Activated naive CD8-positive, alpha-beta T cell treated with anti-CD3 and anti-CD28 coated beads, Interleukin-2, amount 50 U/mL, for 16 hours (primary cell): Measurements from ENCODE around the gene EXOC5.

Source experiments
- DNase-seq: peaks from one replicate; pipeline ENCODE4 v3.0.0-alpha.2; 2020; ENCODE audit warnings: low read depth, low spot score

The EXOC5 gene, protein sequence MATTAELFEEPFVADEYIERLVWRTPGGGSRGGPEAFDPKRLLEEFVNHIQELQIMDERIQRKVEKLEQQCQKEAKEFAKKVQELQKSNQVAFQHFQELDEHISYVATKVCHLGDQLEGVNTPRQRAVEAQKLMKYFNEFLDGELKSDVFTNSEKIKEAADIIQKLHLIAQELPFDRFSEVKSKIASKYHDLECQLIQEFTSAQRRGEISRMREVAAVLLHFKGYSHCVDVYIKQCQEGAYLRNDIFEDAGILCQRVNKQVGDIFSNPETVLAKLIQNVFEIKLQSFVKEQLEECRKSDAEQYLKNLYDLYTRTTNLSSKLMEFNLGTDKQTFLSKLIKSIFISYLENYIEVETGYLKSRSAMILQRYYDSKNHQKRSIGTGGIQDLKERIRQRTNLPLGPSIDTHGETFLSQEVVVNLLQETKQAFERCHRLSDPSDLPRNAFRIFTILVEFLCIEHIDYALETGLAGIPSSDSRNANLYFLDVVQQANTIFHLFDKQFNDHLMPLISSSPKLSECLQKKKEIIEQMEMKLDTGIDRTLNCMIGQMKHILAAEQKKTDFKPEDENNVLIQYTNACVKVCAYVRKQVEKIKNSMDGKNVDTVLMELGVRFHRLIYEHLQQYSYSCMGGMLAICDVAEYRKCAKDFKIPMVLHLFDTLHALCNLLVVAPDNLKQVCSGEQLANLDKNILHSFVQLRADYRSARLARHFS

GRCh38 chr14:57268161-57269069 lies at the start of gene EXOC5, which contains the start of gene AP5M1:
Gene EXOC5 (minus strand): TSS chr14:57268905. CDS start chr14:57268648, 257 bp downstream.
Gene AP5M1 (plus strand): TSS chr14:57268971. CDS start chr14:57269315, 344 bp downstream.
- peak; percentile 74 for DNase-seq

DNA sequence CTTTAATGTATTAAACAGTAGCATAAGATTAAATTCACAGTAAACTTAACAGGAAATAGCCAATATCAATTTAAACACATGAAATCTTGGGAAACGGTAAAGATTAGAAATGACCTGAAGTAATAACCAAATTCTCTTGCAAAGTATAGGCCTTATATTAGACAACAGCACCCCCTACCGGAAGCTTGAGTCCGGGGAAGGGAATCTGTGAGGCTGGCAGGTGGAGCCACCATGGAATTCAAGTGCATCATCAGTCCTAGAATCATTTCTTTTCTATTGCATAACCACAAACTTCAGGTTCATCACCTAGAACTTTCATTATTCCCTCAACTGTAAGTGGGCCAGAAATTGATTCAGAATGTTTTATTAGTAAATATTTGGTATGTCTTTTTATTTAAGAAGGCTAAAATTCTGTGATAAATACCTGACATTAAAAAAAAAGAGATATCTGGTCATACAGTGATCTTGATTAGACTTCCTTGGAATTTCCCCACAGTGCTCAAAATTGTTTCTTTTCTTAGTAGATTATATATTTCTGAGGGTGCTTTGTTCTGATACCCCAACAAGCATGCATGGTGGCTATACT lies 48.6 kb upstream of the EXOC5 start:
- DNase-seq: peak; percentile 52

GRCh38 chr14:57314396-57315089 lies 45.8 kb upstream of the EXOC5 start:
- no peak for DNase-seq

GRCh38 chr14:57302883-57303282 lies 34.2 kb upstream of the EXOC5 start:
- DNase-seq: no peak

GRCh38 chr14:57299511-57299910 lies 30.8 kb upstream of the EXOC5 start:
- DNase-seq: no peak

GRCh38 chr14:57297852-57298251 lies 29.1 kb upstream of the EXOC5 start:
- DNase-seq: no peak

GRCh38 chr14:57295239-57295638 lies 26.5 kb upstream of the EXOC5 start:
- DNase-seq: no peak

GRCh38 chr14:57293866-57294837 lies 25.4 kb upstream of the EXOC5 start:
- DNase-seq: no peak

GRCh38 chr14:57291692-57292647 lies 23.3 kb upstream of the EXOC5 start:
- no peak for DNase-seq

- DNase-seq: no peak
Observed at GRCh38 chr14:57290751-57291150, 22.0 kb upstream of the EXOC5 start.

GRCh38 chr14:57287745-57288144 lies 19.0 kb upstream of the EXOC5 start:
- no peak for DNase-seq

DNA sequence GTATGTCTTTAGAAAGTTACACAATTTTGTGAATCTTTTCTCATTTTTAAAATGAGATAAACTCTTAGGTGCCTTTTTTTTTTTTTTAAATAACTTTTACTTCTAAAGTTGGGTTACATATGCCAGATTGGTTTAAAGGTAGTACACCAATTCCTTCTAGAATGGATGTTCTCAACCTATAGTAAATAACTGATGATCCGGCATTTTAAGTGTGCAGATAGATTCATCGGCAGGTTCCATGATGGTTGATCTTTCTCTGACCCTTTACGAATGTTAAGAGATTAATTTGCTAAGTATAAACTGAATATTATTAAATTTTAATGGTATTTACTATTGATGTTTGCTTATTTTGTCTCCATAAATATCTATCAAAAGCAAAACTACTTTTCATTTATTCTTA lies 8.4 kb upstream of the EXOC5 start:
- DNase-seq: no peak

DNA sequence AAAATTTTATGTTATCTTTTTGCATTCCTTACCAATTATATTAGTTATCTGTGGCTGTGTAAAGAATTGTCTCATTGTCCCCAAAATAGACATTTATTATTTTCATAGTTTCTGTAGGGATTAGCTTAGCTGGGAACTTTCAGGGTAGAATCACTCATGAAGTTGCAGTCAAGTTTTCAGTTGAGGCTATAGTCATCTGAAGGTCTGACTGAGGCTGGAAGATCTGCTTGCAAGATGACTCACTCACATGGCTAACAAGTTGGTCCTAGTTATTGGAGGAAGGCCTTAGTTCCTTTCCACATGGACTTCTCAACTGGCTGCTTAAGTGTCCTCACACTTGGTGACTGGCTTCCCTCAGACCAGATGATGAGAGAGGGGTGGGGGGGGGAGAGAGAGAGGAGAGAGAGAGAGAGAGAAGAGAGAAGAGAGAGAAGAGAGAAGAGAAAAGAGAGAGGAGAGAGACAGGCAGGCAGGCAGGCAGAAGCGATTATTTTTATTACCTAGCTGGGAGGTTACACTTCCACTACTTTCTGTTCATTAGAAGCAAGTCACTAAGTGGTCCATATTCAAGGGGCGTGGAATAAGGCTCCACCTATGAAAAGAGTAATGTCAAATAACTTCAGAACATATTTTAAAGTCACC lies 6.4 kb upstream of the EXOC5 start:
- DNase-seq: no peak

- DNase-seq: no peak
Observed at GRCh38 chr14:57274551-57274950, 5.8 kb upstream of the EXOC5 start.

GRCh38 chr14:57273236-57273635 lies 4.5 kb upstream of the EXOC5 start:
- no peak for DNase-seq

- no peak for DNase-seq
Observed at GRCh38 chr14:57266065-57266464, 2.6 kb downstream of the EXOC5 start.

- no peak for DNase-seq
Observed at GRCh38 chr14:57262117-57262516, 6.6 kb downstream of the EXOC5 start.

DNA sequence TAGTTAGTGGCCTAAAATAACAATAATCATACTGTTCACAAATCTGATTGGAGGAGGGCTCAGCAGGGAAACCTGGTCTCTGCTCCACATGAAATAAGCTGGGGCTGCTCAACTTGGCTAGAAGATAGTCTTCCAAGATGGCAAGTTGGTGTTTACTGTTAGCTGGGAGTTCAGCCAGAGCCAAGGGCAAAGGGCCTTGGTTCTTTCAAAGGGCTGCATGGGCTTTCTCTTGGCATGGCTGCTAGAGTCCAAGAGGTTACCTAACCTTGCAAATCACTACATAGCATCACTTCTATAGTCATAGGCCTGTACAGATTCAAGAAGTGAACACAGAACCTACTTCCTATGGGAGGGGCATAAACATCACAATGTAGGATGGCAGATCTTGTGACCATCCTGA lies 7.1 kb downstream of the EXOC5 start:
- DNase-seq: no peak
